Measurements from ENCODE around the gene SHISA6. TPM values are rescaled to one million over a fixed set of nuclear protein-coding genes. Genes with fewer than 3 reads are reported as not detected.

Gene SHISA6
- total RNA-seq, 2 experiments from 2014 or later: not detected

DNA sequence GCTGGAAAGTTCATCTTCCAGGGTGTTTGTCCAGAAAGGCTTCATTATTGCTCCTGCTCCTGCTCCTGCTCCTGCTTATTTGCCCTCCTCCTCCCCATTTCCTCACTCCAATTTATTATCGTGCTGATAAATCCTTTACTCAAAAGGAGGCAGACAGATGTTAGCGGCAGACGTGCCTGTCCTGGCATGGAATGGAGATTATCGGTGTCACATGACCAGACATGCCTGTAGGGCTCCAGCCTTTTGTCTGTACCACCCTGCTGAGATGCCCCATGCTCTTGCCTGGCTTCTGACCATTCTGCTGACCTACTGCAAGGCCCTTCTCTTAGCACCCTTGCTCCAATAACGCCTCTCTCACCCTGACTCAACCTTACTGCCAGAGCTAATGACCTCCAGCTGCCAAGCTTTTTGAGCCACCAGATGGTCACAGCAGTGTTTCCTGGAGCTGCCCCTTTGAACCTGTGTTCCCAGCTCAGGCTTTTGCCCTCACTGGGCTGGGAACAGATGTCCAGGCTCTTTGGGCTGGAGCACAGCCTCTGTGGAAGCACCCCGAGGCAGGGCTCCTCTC lies 370.1 kb downstream of the SHISA6 start:
- ATAC-seq (no peak), DNase-seq (no peak)
- H3K9me3 Mint-ChIP-seq (ENCODE audit: insufficient read depth): peaks cover under 1% of the 10 kb centered on the region
- H3K4me1 Mint-ChIP-seq (ENCODE audit: low read depth): no peaks in the 10 kb centered on the region
- no peak overlapping the region for H3K27ac Mint-ChIP-seq
- H3K36me3 Mint-ChIP-seq (ENCODE audit: low read depth): no peaks in the 10 kb centered on the region
- POLR2A ChIA-PET: no interaction called here
- no peak overlapping the region for H3K4me3 Mint-ChIP-seq
- CTCF ChIA-PET: no interaction called here
- H3K27me3 Mint-ChIP-seq (ENCODE audit: low read depth): no peaks in the 10 kb centered on the region

DNA sequence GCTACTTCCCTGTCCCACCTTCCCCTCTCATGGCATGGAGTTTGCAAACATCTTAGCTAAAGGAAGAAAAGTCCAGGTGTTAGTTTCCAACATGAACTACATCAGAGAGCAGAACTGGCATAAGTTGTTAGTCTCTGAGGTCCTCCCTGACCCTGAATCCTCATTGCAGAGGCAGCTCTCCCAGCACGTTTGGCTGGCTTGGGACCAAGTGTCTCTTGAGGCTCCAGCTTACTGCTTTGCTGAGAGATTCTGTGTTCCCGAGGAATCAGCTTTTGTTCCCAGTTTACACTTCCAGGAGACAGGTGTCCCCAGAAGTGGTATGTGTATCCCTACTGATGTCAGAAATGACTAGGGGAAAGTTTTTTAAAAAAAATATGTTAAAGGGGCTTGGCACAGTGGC lies 371.9 kb downstream of the SHISA6 start:
- ATAC-seq: no peak
- Mint-ChIP-seq H3K9me3 (ENCODE audit: insufficient read depth) (no peaks in the 10 kb centered on the region), H3K27me3 (ENCODE audit: low read depth) (no peaks in the 10 kb centered on the region), H3K4me3 (no peak overlapping the region), H3K27ac (no peak overlapping the region), H3K4me1 (ENCODE audit: low read depth) (no peaks in the 10 kb centered on the region), H3K36me3 (ENCODE audit: low read depth) (no peaks in the 10 kb centered on the region)
- ChIA-PET POLR2A (no interaction called here), CTCF (no interaction called here)
- DNase-seq: no peak
